SK-N-SH treated with all-trans-retinoic acid at 6 μM for 48 hours (cell line): ENCODE data around the gene DNTTIP2.

Experiments used
- ARNTL ChIP-seq: fragments of 450-650 bp; formaldehyde crosslinking; IDR thresholded peaks from 2 replicates; pipeline ENCODE4 v1.5.0; 2020; ENCODE audit warnings: low read depth, mild to moderate bottlenecking, moderate library complexity, borderline replicate concordance
- ZFP30 ChIP-seq: fragments of 450-650 bp; formaldehyde crosslinking; IDR thresholded peaks from 2 replicates; pipeline ENCODE4 v1.5.0; 2022; ENCODE audit warnings: mild to moderate bottlenecking, moderate library complexity
- TF ChIP-seq, protein P1 (sequence below): fragments of 250-450 bp; sonication (Bioruptor Pico); IDR thresholded peaks from 2 replicates; pipeline ENCODE4 v1.8.0; 2021; ENCODE audit warnings: low read depth, mild to moderate bottlenecking, moderate library complexity, borderline replicate concordance
- TF ChIP-seq, protein P2 (sequence below): fragments of 250-450 bp; sonication (Bioruptor Pico); IDR thresholded peaks from 2 replicates; pipeline ENCODE4 v1.5.1; 2020; ENCODE audit warnings: low read depth, mild to moderate bottlenecking, moderate library complexity
- TF ChIP-seq, protein P3 (sequence below): fragments of 250-450 bp; sonication (Bioruptor Pico); IDR thresholded peaks from 2 replicates; pipeline ENCODE4 v1.8.0; 2020; ENCODE audit warnings: mild to moderate bottlenecking, moderate library complexity, borderline replicate concordance

DNA sequence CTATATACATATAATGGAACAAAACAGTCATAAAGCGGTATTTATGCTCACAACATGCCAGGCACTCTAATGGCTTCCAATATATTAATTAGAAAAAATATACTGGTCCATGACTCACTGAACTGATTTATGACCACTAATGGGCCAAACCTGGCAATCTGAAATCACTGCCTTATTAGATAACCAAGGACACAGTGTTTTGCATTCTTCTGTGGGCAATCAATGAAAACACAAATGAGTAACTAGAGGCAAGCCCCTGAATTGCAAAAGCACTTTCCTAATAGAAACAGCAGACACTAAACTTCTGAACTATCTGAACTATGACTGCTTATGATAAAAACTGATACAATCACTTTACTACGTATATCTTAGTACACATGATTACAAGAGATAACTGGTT, 26.7 kb upstream of the DNTTIP2 start:
- TF ChIP-seq, protein P1, sequence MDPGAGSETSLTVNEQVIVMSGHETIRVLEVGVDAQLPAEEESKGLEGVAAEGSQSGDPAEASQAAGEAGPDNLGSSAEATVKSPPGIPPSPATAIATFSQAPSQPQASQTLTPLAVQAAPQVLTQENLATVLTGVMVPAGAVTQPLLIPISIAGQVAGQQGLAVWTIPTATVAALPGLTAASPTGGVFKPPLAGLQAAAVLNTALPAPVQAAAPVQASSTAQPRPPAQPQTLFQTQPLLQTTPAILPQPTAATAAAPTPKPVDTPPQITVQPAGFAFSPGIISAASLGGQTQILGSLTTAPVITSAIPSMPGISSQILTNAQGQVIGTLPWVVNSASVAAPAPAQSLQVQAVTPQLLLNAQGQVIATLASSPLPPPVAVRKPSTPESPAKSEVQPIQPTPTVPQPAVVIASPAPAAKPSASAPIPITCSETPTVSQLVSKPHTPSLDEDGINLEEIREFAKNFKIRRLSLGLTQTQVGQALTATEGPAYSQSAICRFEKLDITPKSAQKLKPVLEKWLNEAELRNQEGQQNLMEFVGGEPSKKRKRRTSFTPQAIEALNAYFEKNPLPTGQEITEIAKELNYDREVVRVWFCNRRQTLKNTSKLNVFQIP (CRISPR knock-in tag), result no peak
- TF ChIP-seq, protein P2, sequence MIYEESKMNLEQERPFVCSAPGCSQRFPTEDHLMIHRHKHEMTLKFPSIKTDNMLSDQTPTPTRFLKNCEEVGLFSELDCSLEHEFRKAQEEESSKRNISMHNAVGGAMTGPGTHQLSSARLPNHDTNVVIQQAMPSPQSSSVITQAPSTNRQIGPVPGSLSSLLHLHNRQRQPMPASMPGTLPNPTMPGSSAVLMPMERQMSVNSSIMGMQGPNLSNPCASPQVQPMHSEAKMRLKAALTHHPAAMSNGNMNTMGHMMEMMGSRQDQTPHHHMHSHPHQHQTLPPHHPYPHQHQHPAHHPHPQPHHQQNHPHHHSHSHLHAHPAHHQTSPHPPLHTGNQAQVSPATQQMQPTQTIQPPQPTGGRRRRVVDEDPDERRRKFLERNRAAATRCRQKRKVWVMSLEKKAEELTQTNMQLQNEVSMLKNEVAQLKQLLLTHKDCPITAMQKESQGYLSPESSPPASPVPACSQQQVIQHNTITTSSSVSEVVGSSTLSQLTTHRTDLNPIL, result no peak
- TF ChIP-seq ZFP30 (CRISPR knock-in tag), result no peak
- TF ChIP-seq, protein P3, sequence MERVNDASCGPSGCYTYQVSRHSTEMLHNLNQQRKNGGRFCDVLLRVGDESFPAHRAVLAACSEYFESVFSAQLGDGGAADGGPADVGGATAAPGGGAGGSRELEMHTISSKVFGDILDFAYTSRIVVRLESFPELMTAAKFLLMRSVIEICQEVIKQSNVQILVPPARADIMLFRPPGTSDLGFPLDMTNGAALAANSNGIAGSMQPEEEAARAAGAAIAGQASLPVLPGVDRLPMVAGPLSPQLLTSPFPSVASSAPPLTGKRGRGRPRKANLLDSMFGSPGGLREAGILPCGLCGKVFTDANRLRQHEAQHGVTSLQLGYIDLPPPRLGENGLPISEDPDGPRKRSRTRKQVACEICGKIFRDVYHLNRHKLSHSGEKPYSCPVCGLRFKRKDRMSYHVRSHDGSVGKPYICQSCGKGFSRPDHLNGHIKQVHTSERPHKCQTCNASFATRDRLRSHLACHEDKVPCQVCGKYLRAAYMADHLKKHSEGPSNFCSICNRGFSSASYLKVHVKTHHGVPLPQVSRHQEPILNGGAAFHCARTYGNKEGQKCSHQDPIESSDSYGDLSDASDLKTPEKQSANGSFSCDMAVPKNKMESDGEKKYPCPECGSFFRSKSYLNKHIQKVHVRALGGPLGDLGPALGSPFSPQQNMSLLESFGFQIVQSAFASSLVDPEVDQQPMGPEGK, result no peak
- TF ChIP-seq ARNTL (CRISPR knock-in tag), result no peak
